CD4-positive, alpha-beta T cell (primary cell): Measurements from ENCODE around the gene TSPYL4. TPM values are rescaled to one million over a fixed set of nuclear protein-coding genes. Genes with fewer than 3 reads are reported as not detected.

ENCODE experiments used
- ATAC-seq: fragments of 200-7000 bp; cut with Tn5 transposase; one replicate; pipeline ENCODE4 v1.10.0; 2022; ENCODE audit warnings: mild to moderate bottlenecking; ENCODE audit not compliant: poor library complexity
- CTCF ChIA-PET: fragments of 350-600 bp; sonication (Branson Sonifier 250); formaldehyde crosslinking; loops from one replicate; lab custom pipeline; 2021; ENCODE audit warnings: antibody characterized with exemption, inconsistent platforms; lab: Charles Lee
- POLR2A ChIA-PET: fragments of 350-600 bp; sonication (Branson Sonifier 250); formaldehyde crosslinking; loops from one replicate; lab custom pipeline; 2021; ENCODE audit warnings: antibody characterized with exemption, inconsistent platforms; lab: Charles Lee
- DNase-seq, 14 experiments: peaks; one replicate each; pipeline ENCODE4 v3.0.0-alpha.2; 2013 to 2020; ENCODE audit warnings: mixed read lengths in 2 of 14
- H3K27ac ChIP-seq, 2 donors: one replicate each; pipeline versions ENCODE4 v1.5.1 to v1.7.0; 2013; ENCODE audit warnings: low read length in 2 of 2, low read depth in 1 of 2, mild to moderate bottlenecking in 1 of 2
- H3K27me3 ChIP-seq, 2 experiments: 1 replicate in 1 of 2; 2 replicates in 1 of 2; pipeline versions ENCODE4 v1.6.1 to v1.7.0; 2013; ENCODE audit warnings: low read length in 2 of 2, control low read depth in 1 of 2, mild to moderate bottlenecking in 1 of 2, moderate library complexity in 1 of 2; ENCODE audit not compliant: insufficient read depth in 2 of 2, control insufficient read depth in 1 of 2
- H3K36me3 ChIP-seq: one replicate; pipeline ENCODE4 v1.6.1; 2013; ENCODE audit warnings: low read length, control low read depth; ENCODE audit not compliant: insufficient read depth
- H3K4me1 ChIP-seq: one replicate; pipeline ENCODE4 v1.6.1; 2013; ENCODE audit warnings: low read length, control low read depth; ENCODE audit not compliant: insufficient read depth
- H3K4me3 ChIP-seq: one replicate; pipeline ENCODE4 v1.5.1; 2013; ENCODE audit warnings: mild to moderate bottlenecking, low read length, moderate library complexity
- H3K9me3 ChIP-seq, 2 experiments: 1 replicate in 1 of 2; 2 replicates in 1 of 2; pipeline versions ENCODE4 v1.6.1 to v1.7.0; 2013; ENCODE audit warnings: low read length in 2 of 2, mild to moderate bottlenecking in 2 of 2, control low read depth in 1 of 2, moderate library complexity in 1 of 2; ENCODE audit not compliant: control insufficient read depth in 1 of 2, insufficient read depth in 1 of 2
- H3K27ac Mint-ChIP-seq: one replicate; pipeline ENCODE4 v1.8.0; 2020; ENCODE audit warnings: mixed read lengths
- H3K27me3 Mint-ChIP-seq: one replicate; pipeline ENCODE4 v1.8.0; 2021; ENCODE audit warnings: mixed read lengths
- H3K36me3 Mint-ChIP-seq: one replicate; pipeline ENCODE4 v1.8.0; 2021; ENCODE audit warnings: low read depth, mixed read lengths
- H3K4me1 Mint-ChIP-seq: one replicate; pipeline ENCODE4 v1.8.0; 2021; ENCODE audit warnings: low read depth, mixed read lengths
- H3K4me3 Mint-ChIP-seq: one replicate; pipeline ENCODE4 v1.8.0; 2020; ENCODE audit warnings: mild to moderate bottlenecking, mixed read lengths
- H3K9me3 Mint-ChIP-seq: one replicate; pipeline ENCODE4 v1.8.0; 2020; ENCODE audit warnings: mixed read lengths
- CTCF ChIP-seq: fragments of 200-600 bp; IDR thresholded peaks from one replicate; pipeline ENCODE4 v1.8.0; 2022; ENCODE audit warnings: antibody characterized with exemption, mild to moderate bottlenecking
- intact Hi-C, 2 experiments: fragments of 100-400 bp; cut with DNase I in 1 of 2; cut with micrococcal nuclease in 1 of 2; formaldehyde crosslinking; loops; one replicate each; pipeline versions ENCODE4 v1.15.1 to v1.9.0; 2023 to 2025; cut with DNase I, micrococcal nuclease
- total RNA-seq, 174 experiments: library from RNA in 2 of 174; stranded (reverse) in 2 of 174; gene quantifications; one replicate each; pipeline ENCODE4 v1.2.3 and lab custom pipeline; 2021 to 2026

TSPYL4 gene
- total RNA-seq, 2 experiments from 2014 or later = 35.9 to 37.7 TPM

DNA sequence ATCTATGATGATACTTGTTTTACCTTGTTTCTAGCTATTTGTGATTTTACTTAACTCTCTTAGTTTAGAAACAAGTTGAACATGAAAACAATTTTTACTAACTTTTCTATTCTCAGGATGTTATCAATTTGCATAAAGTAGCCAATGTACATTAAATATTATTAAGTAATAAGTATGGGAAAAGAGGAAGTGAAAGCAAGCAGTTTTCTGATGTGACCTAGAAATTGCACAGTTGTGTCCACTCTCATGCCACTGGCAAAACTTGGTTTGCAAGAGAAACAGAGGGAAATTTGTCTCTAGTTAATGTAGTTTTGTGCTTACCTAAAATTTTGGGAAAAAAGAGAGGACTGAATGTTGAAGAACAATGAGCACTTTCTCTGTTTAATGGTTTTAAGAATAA is 45.1 kb upstream of the TSPYL4 start:
- H3K4me3 ChIP-seq = no peak overlapping the region
- H3K27ac ChIP-seq = no peak overlapping the region
- ChIA-PET CTCF (no interaction called here), POLR2A (interaction anchor here (1.6 kb wide), 1 partner anchor 20 kb away, joined by 6 read pairs; the partner anchor contains the start of gene TSPYL1)
- intact Hi-C loops = no loop called here
- Mint-ChIP-seq H3K4me3 (no peak overlapping the region), H3K36me3 (no peaks in the 10 kb centered on the region), H3K27me3 (no peaks in the 10 kb centered on the region), H3K27ac (no peak overlapping the region), H3K9me3 (peaks cover 3% of the 10 kb centered on the region), H3K4me1 (no peaks in the 10 kb centered on the region)
- ATAC-seq = no peak
- no peaks in the 10 kb centered on the region for H3K9me3 ChIP-seq
- no peaks in the 10 kb centered on the region for H3K27me3 ChIP-seq
- H3K36me3 ChIP-seq = no peaks in the 10 kb centered on the region
- TF ChIP-seq CTCF = no peak
- no peak for DNase-seq
- no peaks in the 10 kb centered on the region for H3K4me1 ChIP-seq

DNA sequence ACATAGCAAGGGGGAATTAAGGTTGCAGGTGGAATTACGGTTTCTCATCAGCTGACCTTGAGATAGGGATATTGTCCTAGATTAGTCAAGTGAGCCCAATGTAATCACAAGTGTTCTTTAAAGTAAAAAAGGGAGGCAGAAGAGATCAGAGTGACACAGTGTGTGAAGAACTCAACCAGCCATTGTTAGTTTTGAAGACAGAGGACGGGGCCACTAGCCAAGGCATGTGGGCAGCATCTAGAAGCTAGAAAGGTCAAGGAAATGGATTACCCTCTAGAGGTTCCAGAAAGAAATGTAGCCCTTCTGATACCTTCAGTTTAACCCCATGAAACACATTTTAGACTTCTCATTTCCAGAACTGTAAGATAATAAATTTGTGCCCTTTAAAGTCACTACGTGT is 44.4 kb upstream of the TSPYL4 start:
- DNase-seq = no peak
- H3K9me3 ChIP-seq = no peaks in the 10 kb centered on the region
- H3K4me1 ChIP-seq = no peaks in the 10 kb centered on the region
- no peaks in the 10 kb centered on the region for H3K4me1 Mint-ChIP-seq
- H3K27me3 Mint-ChIP-seq = no peaks in the 10 kb centered on the region
- H3K27ac ChIP-seq = no peak overlapping the region
- ChIA-PET CTCF (no interaction called here), POLR2A (interaction anchor here (1.6 kb wide), 1 partner anchor 19 kb away, joined by 6 read pairs; the partner anchor contains the start of gene TSPYL1)
- H3K27ac Mint-ChIP-seq = no peak overlapping the region
- intact Hi-C loops = no loop called here
- no peak overlapping the region for H3K4me3 ChIP-seq
- no peak for TF ChIP-seq CTCF
- H3K27me3 ChIP-seq = no peaks in the 10 kb centered on the region
- ATAC-seq = no peak
- peaks cover 3% of the 10 kb centered on the region for H3K9me3 Mint-ChIP-seq
- no peaks in the 10 kb centered on the region for H3K36me3 Mint-ChIP-seq
- no peak overlapping the region for H3K4me3 Mint-ChIP-seq
- H3K36me3 ChIP-seq = no peaks in the 10 kb centered on the region

DNA sequence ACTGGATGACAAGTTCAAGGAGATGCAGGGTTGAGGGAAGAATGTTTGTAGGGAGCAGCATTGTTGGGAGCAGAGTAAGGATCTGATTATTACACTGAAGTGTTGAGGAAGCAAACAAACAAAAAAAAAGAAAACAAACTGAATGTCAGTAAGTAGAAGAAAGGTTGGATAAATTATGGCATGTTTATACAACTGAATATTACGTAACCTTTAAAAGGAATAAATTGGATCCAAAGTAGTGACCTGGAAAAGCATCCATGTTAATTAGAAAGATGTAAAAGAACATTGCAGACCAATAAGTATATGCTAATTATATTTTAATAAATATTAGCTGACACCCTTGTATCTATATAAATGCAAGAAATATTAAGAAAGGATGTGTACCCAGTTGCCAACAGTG is 38.7 kb upstream of the TSPYL4 start:
- POLR2A ChIA-PET = interaction anchor here (0.7 kb wide), 1 partner anchor 660 kb away, joined by 4 read pairs; no protein-coding TSS in a partner anchor
- no peak overlapping the region for H3K27ac Mint-ChIP-seq
- DNase-seq (no peak), ATAC-seq (no peak)
- no peaks in the 10 kb centered on the region for H3K4me1 Mint-ChIP-seq
- intact Hi-C loops = no loop called here
- no peaks in the 10 kb centered on the region for H3K27me3 Mint-ChIP-seq
- CTCF ChIA-PET = interaction anchor here (1.4 kb wide), 1 partner anchor 24 kb away, joined by 4 read pairs; no protein-coding TSS in a partner anchor
- H3K4me3 Mint-ChIP-seq = no peak overlapping the region
- no peaks in the 10 kb centered on the region for H3K36me3 Mint-ChIP-seq
- Histone ChIP-seq H3K27me3 (no peaks in the 10 kb centered on the region), H3K9me3 (no peaks in the 10 kb centered on the region), H3K4me1 (no peaks in the 10 kb centered on the region), H3K27ac (no peak overlapping the region), H3K4me3 (no peak overlapping the region), H3K36me3 (no peaks in the 10 kb centered on the region)
- no peaks in the 10 kb centered on the region for H3K9me3 Mint-ChIP-seq
- no peak for TF ChIP-seq CTCF
